Left colon (tissue), 2 donors: ENCODE results near the gene BARHL1. TPM values are rescaled to one million over a fixed set of nuclear protein-coding genes. Genes with fewer than 3 reads are reported as not detected.

Source experiments
- ATAC-seq: fragments of 200-7000 bp; cut with Tn5 transposase; one replicate; pipeline ENCODE4 v1.9.1; 2020; ENCODE audit warnings: mild to moderate bottlenecking, moderate library complexity
- DNase-seq, 2 donors: peaks; one replicate each; pipeline ENCODE4 v3.0.0-alpha.2; 2020
- intact Hi-C, 2 donors: fragments of 100-400 bp; cut with DNase I in 1 of 2; cut with micrococcal nuclease in 1 of 2; formaldehyde crosslinking; loops; one replicate each; pipeline versions ENCODE4 v1.11.2 to v1.14.0; 2022; cut with DNase I, micrococcal nuclease
- total RNA-seq, 2 donors: library from RNA; stranded (reverse); fragmentation: NEBNext Ultra II Directional; extraction: Animal tissue kit (Norgen Biotek cat#: 25700); gene quantifications; one replicate each; pipeline ENCODE4 v1.2.1, GENCODE V29; 2021
- donor health status: DM: no; HTN: no; CAD: no.
- donor health status: DM: yes; HTN: yes; CAD: no.

Gene BARHL1
- total RNA-seq, 2 donors from 2014 or later: not detected

DNA sequence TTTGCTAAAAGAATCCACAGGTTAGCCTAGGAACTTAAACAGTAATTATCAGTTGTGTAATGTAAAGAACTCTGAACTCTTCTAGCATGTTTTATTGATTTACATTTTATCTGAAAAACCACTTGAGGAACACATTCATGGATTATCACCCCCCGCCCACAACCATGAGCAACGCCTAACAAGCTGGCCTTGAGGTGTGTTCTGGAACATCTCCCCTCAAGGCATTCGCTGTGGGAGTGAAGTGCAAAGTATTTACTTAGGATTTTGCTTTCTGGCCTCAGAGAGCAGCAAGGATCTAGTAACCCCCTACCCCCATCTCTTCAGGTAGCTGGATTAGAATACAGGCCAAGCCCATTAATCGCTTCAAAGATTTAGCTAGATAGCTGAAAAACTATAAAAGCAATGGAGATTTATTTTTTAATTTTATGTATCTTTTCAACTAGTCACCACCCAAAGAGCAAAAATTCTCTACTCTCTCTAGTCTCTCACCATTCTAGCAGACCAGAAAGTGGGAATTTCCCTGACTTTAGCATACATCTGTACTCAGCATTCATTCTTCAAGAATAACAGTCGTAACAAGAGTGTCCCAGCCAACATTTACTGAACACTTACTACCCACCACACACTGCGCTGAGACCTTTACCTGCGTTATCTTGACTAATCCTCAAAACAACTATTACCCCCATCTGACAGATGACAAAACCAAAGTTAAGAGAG, 50.2 kb downstream of the BARHL1 start:
- no peak for DNase-seq
- ATAC-seq: peak; percentile 43
- intact Hi-C loops: no loop called here

DNA sequence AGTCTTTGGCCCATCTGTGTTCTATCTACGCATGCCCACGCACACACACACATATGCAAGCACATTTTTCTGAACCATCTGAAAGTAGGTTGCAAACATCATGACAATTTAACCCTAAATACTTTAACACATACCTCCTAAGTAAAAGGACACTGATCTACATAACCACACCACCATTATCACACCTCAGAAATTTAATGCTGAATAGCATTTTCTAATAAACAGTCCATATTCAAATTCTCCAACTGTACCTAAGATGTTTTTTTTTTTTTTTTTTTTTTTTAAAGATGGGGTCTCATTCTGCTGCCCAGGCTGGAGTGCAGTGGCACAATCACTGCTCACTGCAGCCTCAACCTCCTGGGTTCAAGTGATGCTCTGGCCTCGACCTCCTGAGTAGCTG, 51.9 kb downstream of the BARHL1 start:
- intact Hi-C loops: no loop called here
- DNase-seq (no peak), ATAC-seq (no peak)

DNA sequence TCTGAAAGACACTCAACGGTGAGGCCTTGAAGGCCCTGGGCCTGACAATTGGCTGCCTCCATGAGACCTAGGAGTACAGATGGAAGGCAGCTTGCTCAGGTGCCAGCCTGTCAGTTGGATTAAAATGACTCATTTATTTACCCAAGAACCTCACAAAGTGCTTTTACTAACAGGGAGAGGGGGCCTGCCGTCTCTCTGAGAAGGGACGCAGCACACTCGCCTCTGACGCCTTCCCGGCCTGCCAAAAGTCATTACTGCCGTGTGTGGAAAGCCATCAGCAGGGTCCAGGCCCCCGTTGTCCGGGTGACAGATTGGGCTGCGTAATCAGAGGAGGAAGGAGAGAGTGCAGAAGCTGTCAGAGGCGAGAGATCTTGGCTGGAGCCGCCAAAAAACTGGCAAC, 54.9 kb downstream of the BARHL1 start:
- DNase-seq (peak; percentile 55 to 56), ATAC-seq (peak; percentile 72)
- intact Hi-C loops: no loop called here

DNA sequence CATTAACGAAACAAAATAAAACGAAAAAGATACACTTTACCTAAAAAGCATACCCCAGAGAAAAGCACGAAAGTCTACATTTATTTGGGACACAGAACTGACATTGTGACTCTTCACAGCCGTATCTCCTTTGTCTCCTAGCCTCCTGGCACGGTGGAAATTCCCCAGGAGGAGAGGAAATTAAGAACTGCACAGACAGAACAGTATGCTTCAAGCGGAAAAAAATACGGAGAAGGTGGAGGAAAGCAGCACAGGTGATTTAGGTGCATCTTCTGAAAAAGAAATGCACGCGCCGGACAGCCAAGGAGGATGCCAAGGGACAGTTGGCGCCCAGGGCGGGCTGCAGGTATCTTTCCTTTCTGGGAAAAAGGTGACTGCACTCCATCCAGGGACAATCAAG, 55.4 kb downstream of the BARHL1 start:
- DNase-seq: no peak
- intact Hi-C loops: no loop called here
- ATAC-seq: no peak

DNA sequence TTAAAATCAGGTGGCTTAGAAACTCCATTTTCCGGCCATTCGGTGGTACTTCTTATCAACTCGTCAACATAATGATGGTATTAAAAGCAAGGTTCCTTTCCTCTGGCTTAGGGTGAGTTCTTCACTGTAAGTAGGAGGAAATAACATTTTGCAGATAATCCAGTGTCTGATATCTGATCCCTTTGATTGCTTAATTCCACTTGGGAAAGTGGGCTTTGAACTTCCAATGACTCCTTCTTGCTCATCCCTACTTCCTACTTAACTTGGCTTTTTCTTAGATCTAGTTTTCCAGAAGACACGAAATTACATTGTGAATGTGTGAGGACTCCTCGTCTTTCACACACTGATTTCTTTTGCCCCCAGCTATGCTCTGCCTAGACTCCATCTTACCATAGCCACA, 55.8 kb downstream of the BARHL1 start:
- ATAC-seq: no peak
- intact Hi-C loops: no loop called here

DNA sequence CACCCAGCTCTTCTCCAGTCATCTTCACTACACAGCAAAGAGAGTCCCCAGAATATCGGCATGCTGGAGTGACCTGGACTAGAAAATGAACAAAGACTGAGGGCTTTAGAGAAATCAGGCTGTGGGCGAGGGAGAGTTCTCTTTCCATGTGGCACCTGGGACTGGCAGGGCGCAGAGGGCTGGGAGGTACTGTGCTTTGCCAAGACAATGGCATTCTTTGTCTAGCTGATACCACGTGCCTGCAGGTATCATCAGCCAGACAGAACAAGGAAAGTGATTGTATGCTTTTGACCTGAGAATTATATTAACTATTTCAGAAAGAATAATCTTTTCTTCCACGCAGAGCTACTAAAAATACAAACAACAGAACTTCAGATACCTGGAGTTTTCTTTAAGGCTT, 56.9 kb downstream of the BARHL1 start:
- ATAC-seq (peak; percentile 91), DNase-seq (peak; percentile 64 to 77)
- intact Hi-C loops: no loop called here

More for the DNA sequence above, 55.8 kb downstream of the BARHL1 start:
- DNase-seq: no peak

Other genes with a start within 250 kb of the BARHL1 start
- 10 to 100 TPM; 38.7 to 39.4 TPM for gene SETX, start 227.6 kb upstream of the BARHL1 start, total RNA-seq
- gene TTF1, start 175.8 kb upstream of the BARHL1 start, total RNA-seq: 1 to 10 TPM; 8.2 to 9.0 TPM
- gene CFAP77, start 172.4 kb upstream of the BARHL1 start, total RNA-seq: not detected
- 10 to 100 TPM in 1 of 2 donors, 1 to 10 TPM in 1; 7.3 to 11.9 TPM for gene DDX31, start 87.4 kb downstream of the BARHL1 start, total RNA-seq
- gene GTF3C4, start 87.9 kb downstream of the BARHL1 start, total RNA-seq: 10 to 100 TPM; 10.6 to 10.8 TPM